ENCODE data around the gene PIK3CG.

The PIK3CG gene

GRCh38 chr7:106878748-106879439 lies 13.8 kb downstream of the PIK3CG start:
- Mint-ChIP-seq H3K27me3 (ENCODE audit: low read depth, poor library complexity) (no peaks in the 10 kb centered on the region), H3K9me3 (peaks cover 4% of the 10 kb centered on the region), H3K4me3 (no peak overlapping the region), H3K4me1 (peaks cover 11% of the 10 kb centered on the region), H3K36me3 (ENCODE audit: low read depth) (no peaks in the 10 kb centered on the region), H3K27ac (no peak overlapping the region)
- TF ChIP-seq CTCF (IDR thresholded peaks at IDR 0.05) = no peak
- DNase-seq = no peak

- DNase-seq = no peak
- H3K36me3 Mint-ChIP-seq (ENCODE audit: low read depth) = no peaks in the 10 kb centered on the region
- no peak for TF ChIP-seq CTCF (IDR thresholded peaks at IDR 0.05)
- no peaks in the 10 kb centered on the region for H3K27me3 Mint-ChIP-seq (ENCODE audit: low read depth, poor library complexity)
- H3K9me3 Mint-ChIP-seq = peaks cover 11% of the 10 kb centered on the region
- peaks cover 13% of the 10 kb centered on the region for H3K4me1 Mint-ChIP-seq
- H3K27ac Mint-ChIP-seq = no peak overlapping the region
- no peak overlapping the region for H3K4me3 Mint-ChIP-seq
Observed at GRCh38 chr7:106881984-106882383, 16.9 kb downstream of the PIK3CG start.

- DNase-seq = no peak
- Mint-ChIP-seq H3K4me1 (peaks cover 23% of the 10 kb centered on the region), H3K36me3 (ENCODE audit: low read depth) (no peaks in the 10 kb centered on the region), H3K4me3 (no peak overlapping the region), H3K27me3 (ENCODE audit: low read depth, poor library complexity) (no peaks in the 10 kb centered on the region), H3K27ac (no peak overlapping the region), H3K9me3 (peaks cover 11% of the 10 kb centered on the region)
- TF ChIP-seq CTCF (IDR thresholded peaks at IDR 0.05) = no peak
Observed at GRCh38 chr7:106883456-106884026, 18.5 kb downstream of the PIK3CG start.

GRCh38 chr7:106885652-106886051 lies 20.6 kb downstream of the PIK3CG start:
- DNase-seq = no peak
- Mint-ChIP-seq H3K36me3 (ENCODE audit: low read depth) (no peaks in the 10 kb centered on the region), H3K9me3 (peaks cover 11% of the 10 kb centered on the region), H3K27ac (no peak overlapping the region), H3K4me1 (peaks cover 23% of the 10 kb centered on the region), H3K4me3 (no peak overlapping the region), H3K27me3 (ENCODE audit: low read depth, poor library complexity) (no peaks in the 10 kb centered on the region)
- TF ChIP-seq CTCF (IDR thresholded peaks at IDR 0.05) = no peak

- no peak for TF ChIP-seq CTCF (IDR thresholded peaks at IDR 0.05)
- Mint-ChIP-seq H3K36me3 (ENCODE audit: low read depth) (no peaks in the 10 kb centered on the region), H3K4me3 (no peak overlapping the region), H3K27me3 (ENCODE audit: low read depth, poor library complexity) (peaks cover 5% of the 10 kb centered on the region), H3K27ac (no peak overlapping the region), H3K4me1 (peaks cover 23% of the 10 kb centered on the region), H3K9me3 (peaks cover 11% of the 10 kb centered on the region)
- DNase-seq = no peak
Observed at GRCh38 chr7:106887421-106887820, 22.3 kb downstream of the PIK3CG start.

- no peak overlapping the region for H3K27ac Mint-ChIP-seq
- H3K27me3 Mint-ChIP-seq (ENCODE audit: low read depth, poor library complexity) = peaks cover 5% of the 10 kb centered on the region
- no peak overlapping the region for H3K4me3 Mint-ChIP-seq
- no peak for DNase-seq
- TF ChIP-seq CTCF (IDR thresholded peaks at IDR 0.05) = no peak
- peaks cover 11% of the 10 kb centered on the region for H3K9me3 Mint-ChIP-seq
- peaks cover 19% of the 10 kb centered on the region for H3K4me1 Mint-ChIP-seq
- no peaks in the 10 kb centered on the region for H3K36me3 Mint-ChIP-seq (ENCODE audit: low read depth)
Observed at GRCh38 chr7:106888204-106888603, 23.1 kb downstream of the PIK3CG start.

Measured in nephron progenitor cell (in vitro differentiated cells).